OCI-M1 (cell line): ENCODE data around the gene DLG2.

Source experiments
- DNase-seq: peaks from one replicate; lab custom pipeline; 2025; lab: John Stamatoyannopoulos, UW

DLG2 gene

DNA sequence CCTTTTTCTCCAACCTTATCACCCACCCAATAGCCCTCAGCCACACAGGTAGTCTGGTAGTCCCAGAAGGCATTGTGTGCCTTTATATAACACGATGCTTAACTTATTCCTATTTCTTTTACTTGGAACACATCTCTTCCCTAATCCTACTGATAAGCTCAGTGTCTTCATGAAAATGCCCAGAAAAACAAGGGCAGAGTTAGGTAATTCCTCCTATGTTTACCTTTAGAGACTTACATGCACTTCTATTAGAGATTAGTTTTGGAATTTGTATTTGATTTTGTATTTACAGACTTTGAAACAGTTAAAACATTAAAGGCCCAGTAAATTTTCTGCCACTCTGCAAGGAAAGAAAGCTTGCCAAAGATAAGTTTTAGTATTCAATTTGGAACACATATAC is 1703.2 kb downstream of the DLG2 start:
- DNase-seq = no peak

DNA sequence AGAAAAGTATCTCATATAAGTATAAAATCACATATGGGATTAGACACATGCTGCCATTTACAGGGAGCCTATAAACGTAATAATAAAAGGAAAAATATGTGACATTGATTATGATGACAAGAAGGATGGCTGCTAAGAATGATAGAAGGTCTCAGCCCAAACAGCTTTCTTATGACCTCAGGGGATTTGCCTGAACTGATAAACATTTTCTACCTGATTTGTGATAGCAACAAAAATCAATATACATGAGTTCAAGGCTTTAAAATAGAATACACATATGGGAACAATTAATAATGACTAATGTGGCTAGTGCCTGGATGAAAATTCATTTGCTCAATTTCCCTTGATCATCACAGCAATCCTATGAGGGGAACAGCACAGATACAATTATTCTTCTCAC is 1704.2 kb downstream of the DLG2 start:
- no peak for DNase-seq

DNA sequence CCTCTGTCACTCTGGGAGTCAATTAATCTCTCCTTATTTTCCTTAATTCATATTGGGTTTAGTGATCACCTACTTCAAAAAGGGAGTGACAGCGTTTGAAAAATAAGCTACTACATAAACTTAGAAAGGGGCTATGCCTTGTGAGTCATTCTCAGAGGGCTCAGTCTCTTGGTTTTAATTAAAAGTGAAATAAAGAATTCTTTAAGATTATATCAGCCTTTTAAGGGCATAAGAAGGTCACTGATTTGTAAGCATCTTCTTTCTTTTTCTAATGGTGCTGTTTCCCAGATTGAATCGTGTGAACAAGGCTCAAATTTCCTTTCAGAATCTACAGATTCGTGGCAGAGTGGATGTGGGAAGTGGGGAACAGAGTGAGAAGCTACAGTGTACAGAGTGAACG is 1704.8 kb downstream of the DLG2 start:
- DNase-seq = no peak

DNA sequence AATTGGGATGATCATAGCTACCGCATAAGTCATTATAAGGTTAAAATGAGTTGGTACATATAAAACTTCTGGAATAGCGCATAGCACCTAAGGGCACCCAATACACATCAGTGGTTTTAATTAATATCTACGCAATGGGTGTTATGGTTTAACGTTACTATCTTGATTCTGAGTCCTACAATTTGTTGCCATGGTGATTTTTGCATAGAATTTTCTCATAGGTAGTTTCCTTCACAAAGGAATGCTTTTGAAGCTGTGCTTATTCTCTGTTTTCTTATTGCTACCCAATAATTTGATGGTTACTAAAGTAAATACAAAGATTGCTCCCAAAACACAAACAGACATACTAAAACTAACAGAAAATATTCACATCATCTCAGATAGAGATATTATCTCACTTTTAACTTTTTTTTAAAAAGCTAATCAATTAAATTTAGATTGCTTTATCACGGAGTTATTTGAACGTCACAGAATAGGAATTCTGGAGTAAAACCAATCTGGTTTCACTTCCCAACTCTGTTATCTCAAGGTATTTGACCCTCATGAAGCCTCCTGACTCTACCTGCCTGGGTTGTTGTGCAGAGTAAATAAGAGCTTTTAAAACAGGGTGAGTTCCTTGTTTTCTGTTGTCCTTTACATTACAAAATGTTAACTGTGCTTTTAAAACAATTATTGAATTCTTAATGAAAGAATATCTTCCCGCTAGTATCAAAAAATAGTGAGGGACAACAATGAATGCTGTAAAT is 1705.5 kb downstream of the DLG2 start:
- DNase-seq = no peak

DNA sequence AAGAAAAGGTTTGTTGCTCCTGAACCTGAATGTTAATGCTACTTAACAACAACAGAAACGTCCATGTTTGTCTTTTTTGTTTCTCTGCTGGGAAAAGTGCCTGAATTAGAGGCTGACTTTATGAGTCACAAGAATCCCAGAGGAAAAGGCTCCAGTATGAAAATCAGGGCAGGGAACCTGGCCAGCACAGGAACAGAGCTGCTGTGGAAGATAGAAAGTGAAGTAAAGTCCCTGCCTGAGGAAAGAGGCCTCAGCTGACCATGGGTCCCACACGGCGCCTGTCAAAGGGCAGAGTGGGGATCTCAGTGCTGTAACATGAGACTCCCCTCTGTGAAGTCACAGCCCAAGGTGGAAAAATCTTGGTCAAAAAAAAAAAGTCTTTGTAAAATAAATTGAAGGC is 1708.7 kb downstream of the DLG2 start:
- no peak for DNase-seq

DNA sequence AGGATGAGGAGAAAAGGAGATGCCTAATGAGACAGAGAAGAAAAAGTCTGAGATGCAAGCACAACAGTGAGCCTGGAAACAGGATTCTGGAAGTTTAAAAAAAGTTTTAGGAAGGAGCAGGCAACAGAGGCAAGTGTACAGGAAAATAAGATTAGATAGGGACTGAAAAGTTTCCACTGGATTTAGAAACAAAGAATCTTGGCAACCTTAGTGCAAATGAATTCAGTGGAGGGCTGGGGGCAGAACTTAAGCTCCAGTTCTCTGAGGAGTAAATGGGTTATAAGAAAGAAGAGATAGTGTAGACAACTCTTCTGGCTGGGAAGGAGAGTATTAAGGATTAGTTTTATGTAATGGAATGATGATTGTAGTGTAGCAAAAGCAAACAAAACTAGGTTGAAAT is 1712.1 kb downstream of the DLG2 start:
- no peak for DNase-seq

DNA sequence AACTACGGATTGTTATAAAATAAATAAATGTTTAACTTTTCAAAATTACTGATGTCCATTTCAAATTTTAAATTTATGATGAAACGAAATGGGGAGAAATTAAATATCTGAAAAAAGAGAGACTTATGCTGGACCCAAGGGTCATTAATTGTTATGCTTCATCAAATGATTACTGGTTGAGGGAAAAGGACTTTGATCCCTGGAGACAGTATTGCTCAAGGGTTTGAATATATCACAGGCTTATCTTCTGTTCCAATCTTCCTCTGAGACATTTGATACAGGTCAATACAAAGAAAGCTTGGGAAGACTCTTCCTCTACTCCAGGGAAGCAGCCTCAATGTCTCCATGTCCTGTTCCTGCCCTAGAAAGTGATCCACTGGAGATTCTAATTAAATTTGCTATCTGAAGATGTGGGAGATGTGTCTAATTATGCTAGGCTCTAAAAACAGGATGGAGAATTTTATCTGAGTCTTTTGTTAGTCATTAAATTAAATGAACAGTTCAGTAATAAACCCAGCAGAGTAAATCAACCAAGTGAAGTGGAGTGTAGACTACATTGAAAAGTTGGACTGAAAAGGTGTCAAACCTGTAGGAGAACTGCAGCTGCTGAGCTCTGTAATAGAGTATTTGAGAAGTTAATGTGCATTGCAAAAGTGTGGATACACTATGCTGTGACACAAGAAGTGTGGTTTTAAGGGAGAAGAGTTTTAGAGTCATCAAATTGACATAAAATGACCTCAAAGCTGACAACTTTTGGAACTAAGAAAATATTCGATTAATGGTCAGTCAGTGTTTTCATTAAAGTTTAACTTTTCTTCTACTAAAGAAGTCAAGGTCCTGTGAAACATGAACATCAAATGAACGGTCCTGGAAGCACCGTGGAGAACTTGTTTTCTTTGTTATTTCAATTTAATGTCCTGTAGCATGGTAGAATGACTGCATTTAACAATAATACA is 1717.3 kb downstream of the DLG2 start:
- no peak for DNase-seq

DNA sequence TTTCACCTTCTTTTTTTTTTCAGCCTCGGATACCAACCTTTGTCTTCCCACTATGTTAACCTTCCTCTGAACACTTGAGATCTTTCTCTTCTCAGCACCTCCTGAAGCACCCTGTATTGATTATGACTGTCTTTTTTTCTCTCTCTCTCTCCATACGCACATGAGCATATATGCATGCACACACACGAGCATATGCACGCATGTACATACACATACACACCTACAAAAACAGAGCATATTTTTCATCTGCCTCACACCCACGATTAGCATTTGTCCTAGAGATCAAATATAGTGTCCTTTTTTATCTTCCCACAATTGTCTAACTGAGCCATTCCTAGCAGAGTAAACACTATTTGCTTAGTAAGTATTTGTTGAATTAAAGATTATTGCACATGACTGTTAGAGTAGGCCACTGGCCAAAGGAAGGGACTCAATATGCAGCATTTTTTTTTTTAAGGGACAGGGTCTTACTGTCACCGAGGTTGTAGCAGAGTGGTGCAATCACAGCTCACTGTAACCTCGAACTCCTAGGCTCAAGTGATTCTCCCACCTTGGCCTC is 1718.8 kb downstream of the DLG2 start:
- no peak for DNase-seq

DNA sequence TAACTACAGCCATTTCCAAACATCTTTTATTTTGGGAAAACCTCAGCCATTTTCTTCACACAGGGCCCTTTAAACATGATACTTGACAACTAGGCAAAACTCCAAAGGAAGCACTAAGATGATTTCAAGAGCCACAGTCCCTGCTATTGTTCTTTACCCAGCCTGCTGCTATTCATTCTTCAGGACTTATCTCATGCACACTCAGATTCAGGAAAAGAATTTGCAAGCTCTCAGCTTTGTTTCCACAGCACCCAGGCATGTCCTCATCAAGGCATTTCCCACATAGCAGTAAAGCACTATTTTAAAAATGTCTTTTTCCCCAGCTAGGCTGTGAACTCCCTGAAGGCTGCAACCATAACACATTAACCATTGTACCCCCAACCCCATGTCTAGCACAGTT is 1731.6 kb downstream of the DLG2 start:
- DNase-seq = no peak

DNA sequence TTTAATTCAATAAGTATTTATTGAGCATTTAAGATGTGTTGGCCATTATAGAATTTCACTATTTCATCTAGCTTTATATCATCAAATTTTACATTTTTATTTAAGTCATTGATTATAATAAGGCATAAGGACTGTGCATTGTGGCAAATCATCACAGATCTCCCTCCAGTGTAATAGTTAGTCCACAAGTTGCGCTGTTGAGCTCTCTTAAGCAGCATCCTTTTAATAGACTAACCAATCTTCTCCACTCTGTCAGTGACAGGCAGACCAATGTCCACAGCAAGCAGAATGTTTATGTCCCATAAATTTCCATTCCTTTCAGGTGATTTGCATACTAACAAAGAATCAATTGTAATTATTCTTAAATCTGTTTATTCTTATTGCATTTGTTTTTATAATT is 1745.7 kb downstream of the DLG2 start:
- DNase-seq = peak; percentile 36

DNA sequence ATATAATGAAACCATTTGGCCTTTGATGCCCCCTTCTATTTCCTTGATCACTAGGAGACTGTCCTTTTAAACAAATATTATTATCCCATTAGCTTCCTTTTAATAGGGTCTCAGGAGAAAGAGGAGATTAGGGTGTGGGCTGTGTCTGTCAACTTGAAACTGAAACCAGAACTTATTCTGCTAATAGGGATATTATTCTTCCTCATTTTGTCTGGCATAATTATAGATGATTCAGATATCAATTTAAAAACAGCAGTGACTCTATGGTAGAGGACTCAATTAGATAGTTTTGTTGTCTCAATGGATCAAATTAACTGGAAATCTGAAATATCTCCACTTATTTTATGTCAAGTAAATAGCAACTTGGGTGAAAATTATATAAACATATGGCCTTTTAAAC is 1756.1 kb downstream of the DLG2 start:
- no peak for DNase-seq

DNA sequence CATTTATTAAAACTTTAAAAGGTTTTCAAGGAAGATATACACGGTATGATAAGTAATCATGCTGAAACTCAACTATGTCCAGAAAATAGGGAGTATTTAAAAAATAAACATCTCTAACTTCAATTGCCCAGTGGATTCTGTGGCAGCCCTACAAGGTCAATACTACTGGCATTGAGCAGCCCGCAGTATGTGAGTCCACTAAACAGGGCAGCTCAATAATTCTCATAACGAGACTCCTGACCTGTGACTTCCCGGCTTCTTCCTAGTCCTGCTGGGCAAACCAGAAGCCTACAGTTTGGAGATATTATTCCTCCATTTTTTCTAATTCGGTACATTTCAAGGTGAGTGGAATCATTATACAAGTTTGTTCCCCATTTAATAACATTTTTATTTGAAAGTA is 1760.5 kb downstream of the DLG2 start:
- DNase-seq = no peak

DNA sequence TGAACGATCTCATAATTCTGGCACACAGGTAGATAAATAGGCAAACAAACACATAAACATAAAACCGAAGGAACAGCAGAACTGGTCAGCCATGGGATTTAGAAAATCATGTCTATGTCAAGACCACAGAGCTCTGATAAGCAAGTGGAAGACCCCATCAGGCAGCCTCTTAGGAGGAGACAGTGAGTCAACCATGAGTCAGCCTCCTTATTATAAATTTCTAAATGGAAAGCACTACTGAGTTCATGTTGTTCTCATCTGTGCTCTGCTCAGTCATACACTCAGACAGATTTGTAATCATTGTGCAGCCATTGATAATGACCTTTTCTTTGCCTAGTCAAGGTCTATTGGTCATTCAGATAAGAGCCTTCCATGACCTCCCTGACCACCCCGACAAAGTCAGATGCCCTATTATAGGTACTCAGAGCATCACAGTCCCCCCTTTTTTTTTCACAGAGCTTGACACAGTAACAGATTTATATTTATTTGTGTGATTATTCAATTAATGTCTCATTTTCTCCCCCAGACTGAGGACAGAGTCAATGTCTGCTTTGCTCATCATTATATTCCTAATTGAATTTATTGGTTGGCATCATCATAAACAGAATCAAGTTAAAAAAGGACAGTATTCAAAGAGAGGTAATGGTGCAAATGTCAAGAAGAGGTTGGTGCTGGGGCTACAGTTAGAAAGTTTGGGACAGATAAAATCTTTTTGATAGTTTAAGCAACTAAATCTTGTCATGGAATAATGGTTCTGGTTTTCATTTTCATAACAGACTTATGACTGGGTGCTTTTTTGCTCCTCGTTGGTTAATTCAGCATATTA is 1761.3 kb downstream of the DLG2 start:
- DNase-seq = peak; percentile 46

DNA sequence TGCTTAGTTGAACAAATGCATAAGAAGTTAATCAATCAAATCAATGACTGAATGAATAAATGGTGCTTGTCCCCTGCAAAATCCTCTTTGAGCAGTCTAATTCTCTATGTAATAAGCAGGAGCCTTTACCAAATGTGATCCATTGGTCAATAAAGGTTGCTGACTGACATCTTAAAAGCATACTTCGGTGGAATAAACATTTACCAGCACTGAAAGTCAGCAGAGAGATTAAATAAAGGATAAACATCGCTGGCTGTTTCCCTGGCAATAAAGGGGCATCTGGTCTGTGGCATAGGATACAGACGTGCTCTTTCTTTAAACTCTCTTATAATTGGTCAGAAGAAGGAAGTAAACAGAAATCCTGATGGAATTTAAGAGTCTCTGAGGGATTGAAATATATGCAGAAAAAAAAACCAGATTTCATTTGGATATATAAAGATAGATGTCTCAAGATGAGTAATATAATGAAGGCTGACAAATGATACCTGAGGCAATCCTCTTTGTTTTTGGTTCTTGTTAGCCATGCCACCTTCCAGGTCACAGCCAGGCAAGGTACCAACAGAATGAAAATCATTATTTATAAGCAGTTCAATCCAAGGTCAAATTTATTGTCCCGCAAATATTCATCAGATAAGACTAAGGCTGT is 1762.6 kb downstream of the DLG2 start:
- DNase-seq = no peak

DNA sequence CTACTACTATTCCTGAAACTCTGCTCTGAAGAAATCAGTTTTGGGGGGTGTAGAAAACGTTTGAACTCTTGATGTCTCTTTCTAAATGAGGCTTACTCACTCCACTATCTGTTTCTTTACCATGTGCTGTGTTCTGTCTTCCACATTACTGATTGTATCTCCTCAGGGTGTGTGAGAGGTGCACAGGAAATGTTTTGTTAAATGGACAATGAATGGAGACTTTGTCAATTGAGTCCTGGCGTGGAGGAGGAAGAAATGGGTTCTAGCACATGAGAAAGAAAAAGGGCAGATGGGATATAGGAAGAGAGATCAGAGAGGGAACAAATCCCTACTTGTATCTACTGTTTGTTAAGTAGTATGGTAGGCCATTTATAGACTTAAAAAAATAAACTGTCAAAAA is 1763.9 kb downstream of the DLG2 start:
- DNase-seq = no peak

DNA sequence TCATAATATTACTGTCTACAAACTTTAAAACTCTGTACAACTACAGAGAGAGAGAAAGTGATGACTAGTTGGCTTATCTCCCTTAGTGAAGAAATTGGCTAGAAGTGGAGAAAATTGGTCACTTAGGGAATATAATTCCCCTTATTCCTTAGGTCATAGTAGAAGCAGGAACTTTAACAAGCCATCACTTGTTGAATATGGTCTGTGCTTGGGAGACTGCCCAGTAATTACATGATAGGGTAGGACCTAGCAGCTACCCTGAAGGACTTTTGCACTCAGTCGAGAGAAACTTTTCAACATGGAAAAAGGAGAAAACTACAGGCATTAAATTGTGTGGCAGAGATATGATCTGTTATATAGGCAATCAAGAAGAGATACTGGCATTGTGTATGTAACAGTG is 1764.5 kb downstream of the DLG2 start:
- no peak for DNase-seq

DNA sequence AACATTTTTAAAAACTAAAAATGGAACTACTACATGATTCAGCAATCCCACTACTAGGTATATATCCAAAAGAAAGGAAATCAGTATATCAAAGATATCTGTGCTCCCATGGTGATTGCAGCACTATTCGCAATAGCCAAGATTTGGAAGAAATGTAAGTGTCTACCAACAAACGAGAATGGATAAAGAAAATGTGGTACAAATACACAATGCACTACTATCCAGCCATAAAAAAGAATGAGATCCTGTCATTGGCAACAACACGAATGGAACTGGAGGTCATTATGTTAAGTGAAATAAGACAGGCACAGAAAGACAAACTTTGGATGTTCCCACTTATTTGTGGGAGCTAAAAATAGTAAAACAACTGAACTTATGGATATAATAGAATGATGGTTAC is 1765.1 kb downstream of the DLG2 start:
- DNase-seq = no peak

DNA sequence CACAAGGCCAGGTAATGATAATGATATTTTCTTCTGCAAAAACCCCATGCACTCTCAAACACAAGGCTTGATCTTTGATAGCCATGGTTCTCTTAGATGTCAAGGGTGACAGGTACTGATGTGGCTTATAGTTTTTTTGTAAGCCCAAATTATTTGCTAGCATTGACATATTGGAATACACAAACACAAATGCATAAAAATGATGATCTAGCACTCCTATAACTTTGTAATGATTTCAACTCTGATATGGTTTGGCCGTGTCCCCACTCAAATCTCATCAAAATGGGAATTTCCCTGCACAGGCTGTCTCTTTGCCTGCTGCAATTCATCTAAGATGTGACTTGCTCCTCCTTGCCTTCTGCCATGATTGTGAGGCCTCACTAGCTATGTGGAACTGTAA is 1768.5 kb downstream of the DLG2 start:
- DNase-seq = no peak

DNA sequence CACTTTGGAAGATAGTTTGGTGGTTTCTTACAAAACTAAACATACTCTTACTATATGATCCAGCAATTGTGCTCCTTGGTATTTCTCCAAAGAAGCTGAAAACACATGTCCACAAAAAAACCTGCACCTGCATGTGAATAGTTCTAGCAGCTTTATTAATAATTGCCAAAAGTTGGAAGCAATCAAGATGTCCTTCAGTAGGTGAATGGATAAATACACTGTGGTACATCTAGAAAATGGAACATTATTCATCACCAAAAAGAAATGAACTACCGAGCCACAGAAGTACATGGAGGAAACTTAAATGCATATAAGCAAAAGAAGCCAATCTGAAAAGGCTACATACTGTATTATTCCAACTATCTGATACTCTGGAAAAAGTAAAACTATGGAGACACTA is 1771.9 kb downstream of the DLG2 start:
- no peak for DNase-seq

DNA sequence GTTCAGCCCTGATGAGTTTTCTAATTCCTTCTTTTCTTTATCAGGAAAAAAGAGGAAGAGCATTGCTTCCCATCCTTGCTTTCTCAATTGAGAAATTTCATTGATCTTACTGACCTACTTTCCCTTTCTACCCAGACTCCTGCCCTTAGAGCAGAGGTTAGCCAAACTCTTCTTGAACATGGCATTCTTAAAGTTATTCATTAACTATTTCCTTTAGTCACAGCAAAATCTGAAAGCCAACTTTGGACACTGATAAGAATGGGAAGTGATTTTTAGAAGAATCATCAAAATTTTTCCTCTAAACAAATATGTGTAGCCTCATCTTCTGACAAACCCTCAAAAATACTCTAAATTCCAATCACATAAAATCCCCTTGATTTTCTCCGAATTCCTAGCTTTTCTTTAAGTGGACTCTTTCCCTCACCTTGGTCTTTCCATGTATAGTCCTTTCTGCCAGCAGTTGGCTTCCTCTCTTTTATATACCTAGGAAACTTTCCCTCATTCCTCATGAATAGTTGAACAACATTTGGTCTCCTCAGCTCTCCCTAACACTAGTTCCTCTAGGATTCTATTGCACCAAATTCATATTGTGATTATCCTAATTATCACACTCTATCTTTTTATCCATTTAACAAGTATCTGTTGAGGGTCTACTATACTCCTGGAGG is 1774.2 kb downstream of the DLG2 start:
- no peak for DNase-seq

DNA sequence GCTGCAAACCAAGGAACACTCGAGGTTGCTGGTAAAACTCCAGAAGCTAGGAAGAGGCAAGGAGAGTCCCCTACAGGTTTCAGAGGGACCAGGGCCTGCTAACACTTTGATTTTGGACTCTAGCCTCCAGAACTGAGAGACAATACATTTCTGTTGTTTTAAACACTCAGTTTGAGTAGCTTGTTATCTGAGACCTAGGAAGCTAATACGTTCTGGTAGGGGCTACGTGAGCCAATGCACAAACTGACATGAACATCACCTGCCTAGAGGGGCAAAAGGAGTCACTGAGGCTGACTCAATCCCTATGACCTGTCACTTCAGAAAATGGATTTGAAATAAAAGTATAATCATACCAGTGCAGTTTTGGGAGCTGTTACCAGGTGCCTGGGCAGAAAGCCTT is 1775.1 kb downstream of the DLG2 start:
- no peak for DNase-seq
